Uterus (tissue), 2 donors: ENCODE data around the gene CD200R1L.

Source experiments
- CTCF ChIP-seq, 4 experiments: fragments of 200-600 bp in 2 of 4; fragments of 450-650 bp in 2 of 4; sonication (generic) in 2 of 4; IDR thresholded peaks; one replicate each; pipeline ENCODE4 v1.5.1; 2016 to 2019; ENCODE audit warnings: antibody characterized with exemption in 4 of 4, mild to moderate bottlenecking in 2 of 4, moderate library complexity in 1 of 4
- POLR2A ChIP-seq, 2 donors: fragments of 450-650 bp; IDR thresholded peaks; one replicate each; pipeline ENCODE4 v1.6.1; 2016; ENCODE audit warnings: antibody characterized with exemption in 2 of 2, mild to moderate bottlenecking in 1 of 2, moderate library complexity in 1 of 2

- TF ChIP-seq CTCF (IDR thresholded peaks at IDR 0.05) (no peak), POLR2A (IDR thresholded peaks at IDR 0.05) (no peak)
Observed at GRCh38 chr3:112817797-112818196, 28.9 kb downstream of the CD200R1L start.
